Measurements from ENCODE around the gene CSH2.

DNA sequence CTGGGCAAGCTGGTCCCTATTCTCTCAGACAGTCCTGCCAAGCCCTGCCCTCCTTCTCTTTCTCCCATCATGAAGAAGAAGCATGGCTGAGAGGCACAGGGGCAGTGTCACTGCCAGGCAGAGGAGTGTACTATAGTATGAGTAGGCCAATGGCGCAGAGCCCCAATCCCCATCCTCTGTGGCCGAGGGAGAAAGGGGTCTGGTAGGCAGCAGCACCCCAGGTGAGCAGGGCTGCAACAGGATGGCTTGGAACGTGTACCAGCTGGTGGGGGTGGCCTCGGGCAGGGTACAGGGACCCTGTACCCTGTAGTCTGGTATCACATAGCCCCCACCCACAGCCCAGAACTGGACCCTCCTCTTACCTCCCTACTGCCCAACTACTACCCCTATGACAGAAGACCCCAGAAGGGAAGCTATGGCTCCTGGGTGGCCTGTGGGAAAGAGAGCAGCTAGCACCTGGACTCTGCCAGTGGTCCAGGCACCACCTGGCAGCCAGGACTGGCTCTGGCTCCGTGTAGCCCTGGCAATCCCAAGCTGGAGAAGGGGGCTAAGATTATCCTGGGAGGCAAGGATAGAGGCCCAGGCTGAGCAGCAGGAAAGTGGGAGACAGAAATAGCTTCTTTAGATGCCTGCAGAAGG, 35.4 kb downstream of the CSH2 start:
- TF ChIP-seq, protein P1, sequence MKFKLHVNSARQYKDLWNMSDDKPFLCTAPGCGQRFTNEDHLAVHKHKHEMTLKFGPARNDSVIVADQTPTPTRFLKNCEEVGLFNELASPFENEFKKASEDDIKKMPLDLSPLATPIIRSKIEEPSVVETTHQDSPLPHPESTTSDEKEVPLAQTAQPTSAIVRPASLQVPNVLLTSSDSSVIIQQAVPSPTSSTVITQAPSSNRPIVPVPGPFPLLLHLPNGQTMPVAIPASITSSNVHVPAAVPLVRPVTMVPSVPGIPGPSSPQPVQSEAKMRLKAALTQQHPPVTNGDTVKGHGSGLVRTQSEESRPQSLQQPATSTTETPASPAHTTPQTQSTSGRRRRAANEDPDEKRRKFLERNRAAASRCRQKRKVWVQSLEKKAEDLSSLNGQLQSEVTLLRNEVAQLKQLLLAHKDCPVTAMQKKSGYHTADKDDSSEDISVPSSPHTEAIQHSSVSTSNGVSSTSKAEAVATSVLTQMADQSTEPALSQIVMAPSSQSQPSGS (IDR thresholded peaks at IDR 0.05; ENCODE audit: low read length) = no peak
- no peak for TF ChIP-seq RXRA (IDR thresholded peaks at IDR 0.05; ENCODE audit: insufficient read depth, low read depth, low read length)

All from H1 (cell line).